ENCODE data around the gene ACOT6.
"Not testable (repeated sequence)": the region's sequence is repeated elsewhere in the genome, so short reads cannot be mapped to it uniquely, and the experiment has no call there.

The ACOT6 gene

DNA sequence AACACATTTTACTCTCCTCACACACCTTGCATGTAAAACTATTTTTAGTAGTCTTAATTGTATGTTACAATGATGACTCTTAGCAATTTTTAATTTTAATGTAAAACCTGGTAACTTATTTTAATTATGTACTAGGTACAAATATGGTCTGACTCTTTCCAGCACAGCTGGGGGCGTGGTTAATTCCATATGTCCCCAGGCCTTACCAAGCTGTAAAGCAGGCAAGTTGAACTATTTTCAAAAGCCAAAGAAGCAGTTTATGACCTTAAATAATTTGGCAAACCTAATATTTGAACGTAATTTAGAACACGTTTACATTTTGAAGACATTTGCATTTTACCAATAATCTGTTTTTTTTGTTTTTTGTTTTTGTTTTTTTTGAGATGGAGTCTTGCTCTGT, 9.3 kb upstream of the ACOT6 start:
- DNase-seq = no peak

DNA sequence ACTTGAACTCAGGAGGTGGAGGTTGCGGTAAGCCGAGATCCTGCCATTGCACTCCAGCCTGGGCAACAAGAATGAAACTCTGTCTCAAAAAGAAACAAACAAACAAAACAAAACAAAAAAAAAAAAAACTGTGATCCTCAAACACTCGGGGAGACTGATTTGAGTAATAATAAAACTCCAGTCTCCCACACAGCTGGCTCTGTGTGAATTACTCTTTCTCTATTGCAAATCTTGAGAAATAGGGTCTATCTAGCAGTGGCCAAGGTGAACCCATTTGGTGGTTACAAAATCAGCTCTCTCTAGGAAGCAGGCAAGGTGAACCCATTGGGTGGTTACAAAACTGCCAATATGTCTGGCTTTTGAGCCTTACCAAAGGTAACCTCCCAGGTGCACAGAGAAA, 6.0 kb upstream of the ACOT6 start:
- DNase-seq = no peak

DNA sequence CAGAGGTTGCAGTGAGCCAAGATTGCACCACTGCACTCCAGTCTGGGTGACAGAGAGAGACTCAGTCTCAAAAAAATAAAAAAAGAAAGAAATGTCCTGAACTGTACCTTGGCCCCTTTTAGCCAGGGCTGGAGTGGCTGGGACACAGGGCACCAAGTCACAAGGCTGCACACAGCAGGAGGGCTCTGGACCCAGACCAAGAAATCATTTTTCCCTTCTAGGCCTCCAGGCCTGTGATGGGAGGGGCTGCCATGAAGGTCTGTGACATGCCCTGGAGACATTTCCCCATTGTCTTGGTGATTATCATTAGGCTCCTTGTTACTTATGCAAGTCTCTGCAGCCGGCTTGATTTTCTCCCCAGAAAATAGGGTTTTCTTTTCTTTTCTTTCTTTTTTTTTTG, 5.1 kb upstream of the ACOT6 start:
- DNase-seq = no peak

DNA sequence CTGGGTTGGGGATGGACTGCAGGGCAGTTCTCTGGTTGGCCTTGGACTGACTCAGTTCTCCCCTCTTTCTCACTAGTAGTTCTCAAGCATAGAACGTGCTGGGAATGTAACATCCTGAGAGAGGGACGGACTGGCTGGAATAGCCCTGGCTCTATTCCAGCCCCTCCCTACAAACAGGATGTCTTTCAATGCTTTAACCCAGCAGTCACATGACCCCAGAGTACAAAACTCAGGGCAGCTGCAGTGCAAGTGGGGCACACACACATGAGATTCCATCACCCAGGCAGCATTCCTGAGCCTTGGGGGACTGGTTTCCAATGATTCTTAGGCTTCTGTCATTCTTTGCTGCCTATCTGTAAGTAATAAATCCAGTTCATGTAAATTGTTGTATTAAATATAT, 1.6 kb upstream of the ACOT6 start:
- DNase-seq = no peak

DNA sequence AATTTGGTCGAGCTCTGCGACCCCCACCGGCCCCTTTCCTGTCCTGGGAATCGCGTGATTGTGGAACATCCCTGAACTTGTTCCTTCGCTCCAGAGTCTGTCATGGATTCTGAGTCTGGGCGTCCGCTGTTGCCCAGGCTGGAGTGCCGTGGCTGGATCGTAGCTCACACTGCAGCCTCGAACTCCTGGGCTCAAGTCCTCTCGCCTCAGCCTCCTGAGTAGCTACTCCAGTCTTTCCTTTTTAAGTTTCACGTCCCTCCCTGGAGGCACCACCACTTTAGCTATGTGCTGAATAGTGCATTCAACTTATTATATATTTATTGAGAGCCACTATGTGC, 698 bp downstream of the ACOT6 start:
- DNase-seq = no peak

DNA sequence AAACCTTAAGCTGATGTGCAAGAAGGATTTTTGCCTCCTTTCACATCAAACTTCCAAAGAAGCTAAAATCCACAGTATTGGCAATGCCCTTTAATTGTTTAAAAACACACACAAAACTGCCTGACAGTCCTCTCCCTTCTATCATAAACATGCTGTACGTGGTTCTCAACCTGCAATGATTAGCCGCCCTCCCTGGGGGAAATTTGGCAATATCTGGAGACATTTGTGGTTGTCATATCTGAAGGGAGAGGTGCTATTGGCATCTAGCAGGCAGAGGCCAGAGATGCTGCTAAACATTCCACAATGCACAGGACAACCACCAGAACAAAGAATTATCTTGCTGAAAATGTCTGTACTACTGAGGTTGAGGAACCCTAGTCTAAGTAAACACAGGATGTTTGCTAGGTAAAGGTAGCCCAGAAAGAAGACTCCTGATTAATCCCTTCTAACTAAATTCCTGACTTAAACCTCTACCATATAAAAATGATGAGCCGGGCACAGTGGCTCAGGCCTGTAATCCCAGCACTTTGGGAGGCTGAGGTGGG, 1.2 kb downstream of the ACOT6 start:
- no peak for DNase-seq

DNA sequence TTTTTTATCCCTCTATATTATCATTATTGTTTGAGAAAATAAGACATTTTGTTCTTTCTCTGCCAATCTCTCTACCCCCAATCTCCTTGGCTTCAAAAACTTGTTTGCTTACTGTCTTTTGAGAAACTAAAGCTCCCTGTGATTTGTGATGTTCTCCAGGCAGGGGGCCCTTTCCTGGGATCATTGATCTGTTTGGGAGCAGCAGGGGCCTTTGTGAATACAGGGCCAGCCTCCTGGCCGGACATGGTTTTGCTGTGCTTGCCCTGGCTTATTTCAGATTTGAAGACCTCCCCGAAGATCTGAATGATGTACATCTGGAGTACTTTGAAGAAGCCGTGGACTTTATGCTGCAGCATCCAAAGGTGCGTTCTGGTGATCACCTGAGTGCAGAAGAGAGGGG, 4.5 kb downstream of the ACOT6 start:
- no peak for DNase-seq

DNA sequence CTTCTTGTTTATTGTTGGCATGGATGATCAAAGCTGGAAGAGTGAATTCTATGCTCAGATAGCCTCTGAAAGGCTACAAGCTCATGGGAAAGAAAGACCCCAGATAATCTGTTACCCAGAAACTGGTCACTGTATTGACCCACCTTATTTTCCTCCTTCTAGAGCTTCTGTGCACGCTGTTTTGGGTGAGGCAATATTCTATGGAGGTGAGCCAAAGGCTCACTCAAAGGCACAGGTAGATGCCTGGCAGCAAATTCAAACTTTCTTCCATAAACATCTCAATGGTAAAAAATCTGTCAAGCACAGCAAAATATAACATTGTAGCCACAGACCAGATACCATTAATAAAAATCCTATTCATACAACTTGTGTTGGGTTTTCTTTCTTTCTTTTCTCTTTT, 7.2 kb downstream of the ACOT6 start:
- DNase-seq = no peak

DNA sequence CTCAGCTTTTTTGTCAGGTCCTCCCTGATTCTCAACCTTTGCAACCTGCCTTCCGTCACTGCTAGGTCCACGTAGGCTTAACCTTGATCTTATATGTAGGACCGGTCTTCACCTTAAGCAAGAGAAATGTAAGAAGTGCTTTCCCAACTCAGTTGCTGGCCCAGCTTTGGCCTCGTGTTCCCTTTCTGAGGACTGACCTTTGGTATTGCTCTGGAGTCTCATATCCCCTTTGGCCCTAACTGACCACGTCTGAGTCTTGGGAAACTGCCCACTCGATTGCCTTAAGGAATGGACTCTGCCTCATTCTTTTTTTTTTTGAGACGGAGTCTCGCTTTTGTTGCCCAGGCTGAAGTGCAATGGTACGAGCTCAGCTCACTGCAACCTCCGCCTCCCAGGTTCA, 8.0 kb downstream of the ACOT6 start:
- DNase-seq = no peak

DNA sequence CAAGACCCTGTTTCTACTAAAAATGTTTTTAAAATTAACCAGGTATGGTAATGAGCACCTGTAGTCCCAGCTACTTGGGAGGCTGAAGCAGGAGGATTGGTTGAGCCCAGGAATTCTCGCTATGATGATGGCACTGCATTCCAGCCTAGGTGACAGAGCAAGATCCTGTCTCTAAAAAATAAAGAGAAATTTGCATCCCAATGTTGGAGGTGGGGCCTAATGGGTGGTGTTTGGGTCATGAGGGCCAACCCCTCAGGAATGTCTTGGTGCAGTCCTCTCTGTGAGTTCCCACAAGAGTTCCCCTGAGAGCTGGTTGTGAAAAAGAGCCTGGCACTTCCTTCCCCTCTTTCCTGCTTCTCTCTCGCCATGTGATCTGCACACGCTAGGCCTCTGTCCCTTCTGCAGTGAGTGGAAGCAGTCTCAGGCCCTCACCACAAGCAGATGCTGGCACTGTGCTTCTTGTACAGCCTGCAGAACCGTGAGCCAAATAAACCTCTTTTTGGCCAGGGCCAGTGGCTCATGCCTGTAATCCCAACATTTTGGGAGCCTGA, 11.3 kb downstream of the ACOT6 start:
- DNase-seq = no peak

DNA sequence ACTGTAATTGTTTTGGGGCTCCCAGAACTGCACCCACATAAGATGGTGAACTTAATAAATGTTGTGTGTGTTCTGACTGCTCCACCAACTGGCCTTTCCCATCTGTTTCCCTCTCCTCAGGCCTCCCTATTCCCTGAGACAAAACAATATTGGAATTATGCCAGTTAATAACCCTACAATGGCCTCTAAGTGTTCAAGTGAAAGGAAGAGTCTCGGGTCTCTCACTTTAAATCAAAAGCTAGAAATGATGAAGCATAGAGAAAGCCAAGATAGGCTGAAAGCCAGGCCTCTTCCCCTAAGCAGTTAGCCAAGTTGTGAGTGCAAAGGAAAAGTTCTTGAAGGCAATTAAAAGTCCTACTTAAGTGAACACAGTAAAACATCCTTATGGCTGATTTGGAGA, 13.4 kb downstream of the ACOT6 start:
- DNase-seq = no peak

DNA sequence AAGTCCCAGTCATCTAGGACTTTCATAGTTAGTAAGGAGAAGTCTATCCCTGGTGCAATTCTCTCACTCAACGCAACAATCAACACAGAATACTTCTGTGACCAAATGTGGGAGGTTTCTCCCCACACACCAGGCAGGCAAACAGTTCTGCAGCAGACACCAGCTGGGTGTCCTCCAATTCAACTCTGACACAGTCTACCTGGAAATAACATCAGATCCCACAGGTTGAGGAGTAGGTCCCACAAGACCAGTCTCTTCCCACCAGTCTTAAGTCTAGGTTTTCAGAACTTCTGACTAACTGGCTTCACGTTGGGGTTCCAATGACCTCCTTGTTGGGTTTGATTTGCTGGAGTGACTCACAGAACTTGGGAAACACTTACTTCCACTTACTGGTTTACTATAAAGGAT, 14.8 kb downstream of the ACOT6 start:
- no peak for DNase-seq

DNA sequence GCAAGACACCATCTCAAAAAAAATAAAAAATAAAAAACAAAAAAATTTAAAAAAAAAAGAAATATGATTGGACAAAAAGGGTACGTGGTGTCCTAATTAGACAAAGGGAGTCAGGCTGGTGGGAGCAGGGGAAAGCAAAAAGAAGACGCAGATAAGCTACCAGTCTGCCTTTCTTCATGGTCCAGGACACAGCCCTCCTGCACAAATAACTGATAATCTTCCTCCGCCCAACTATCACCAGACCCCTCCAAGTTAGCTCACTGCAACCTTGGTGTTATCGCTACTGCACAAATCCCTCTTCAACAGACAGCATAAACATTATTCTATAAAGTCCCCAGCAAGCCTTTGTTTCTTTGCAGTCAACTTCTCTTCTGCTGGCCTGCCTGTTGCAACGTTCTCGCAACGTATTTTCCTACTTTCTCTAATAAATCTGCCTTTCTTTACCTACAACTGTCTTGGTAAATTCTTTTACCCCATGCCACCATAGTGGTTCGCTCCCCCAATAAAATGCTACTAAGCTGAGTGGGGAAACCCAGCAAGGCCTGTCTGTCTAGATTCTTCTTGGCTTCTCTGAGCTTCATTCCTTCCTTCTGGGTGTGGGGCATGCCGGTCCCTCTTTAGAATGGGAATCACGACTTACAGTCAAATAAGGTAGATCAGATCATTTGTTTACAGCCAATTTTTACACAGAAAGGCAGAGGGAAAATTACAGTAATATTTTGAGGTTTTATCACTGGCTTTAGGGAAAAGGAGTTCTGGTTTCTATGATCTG, 17.9 kb downstream of the ACOT6 start:
- no peak for DNase-seq

DNA sequence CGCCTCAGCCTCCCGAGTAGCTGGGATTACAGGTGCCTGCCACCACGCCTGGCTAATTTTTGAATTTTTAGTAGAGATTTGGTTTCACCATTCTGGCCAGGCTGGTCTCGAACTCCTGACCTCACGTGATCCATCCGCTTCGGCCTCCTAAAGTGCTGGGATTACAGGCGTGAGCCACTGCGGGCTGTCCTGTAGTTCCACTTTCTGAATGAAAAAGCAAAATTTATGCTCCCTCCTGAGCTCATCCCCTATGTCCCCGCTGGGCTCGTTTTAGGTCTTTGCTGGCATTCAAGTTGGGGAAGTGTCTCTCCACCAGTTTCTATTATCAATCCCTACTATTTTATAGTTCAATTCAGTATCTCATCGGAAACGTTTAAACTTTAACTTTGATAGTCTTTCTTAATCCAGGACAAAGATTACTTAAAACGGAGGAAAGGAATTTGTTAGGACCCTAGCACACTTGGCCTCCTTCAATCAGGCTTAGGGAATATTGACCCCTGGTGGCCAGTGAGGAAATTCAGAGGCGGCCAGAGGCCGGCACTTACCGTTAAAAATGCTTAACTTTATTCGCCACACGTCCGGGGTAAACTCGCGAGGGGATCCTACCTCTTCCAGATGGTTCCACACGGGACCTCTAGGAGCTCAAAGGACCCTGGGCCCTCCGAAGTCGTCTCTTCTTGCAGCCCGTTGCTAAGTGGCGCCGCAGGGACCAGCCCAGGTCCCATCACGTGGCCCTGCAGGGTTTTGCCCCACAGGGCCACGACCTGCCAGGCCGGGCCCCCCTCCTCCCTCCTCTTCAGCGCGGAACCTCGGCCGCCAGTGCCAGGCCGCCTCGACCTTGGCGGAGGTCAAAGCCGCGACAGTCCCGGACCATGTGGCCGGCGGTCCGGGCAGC, 21.0 kb downstream of the ACOT6 start:
- peak; percentile 63 for DNase-seq

DNA sequence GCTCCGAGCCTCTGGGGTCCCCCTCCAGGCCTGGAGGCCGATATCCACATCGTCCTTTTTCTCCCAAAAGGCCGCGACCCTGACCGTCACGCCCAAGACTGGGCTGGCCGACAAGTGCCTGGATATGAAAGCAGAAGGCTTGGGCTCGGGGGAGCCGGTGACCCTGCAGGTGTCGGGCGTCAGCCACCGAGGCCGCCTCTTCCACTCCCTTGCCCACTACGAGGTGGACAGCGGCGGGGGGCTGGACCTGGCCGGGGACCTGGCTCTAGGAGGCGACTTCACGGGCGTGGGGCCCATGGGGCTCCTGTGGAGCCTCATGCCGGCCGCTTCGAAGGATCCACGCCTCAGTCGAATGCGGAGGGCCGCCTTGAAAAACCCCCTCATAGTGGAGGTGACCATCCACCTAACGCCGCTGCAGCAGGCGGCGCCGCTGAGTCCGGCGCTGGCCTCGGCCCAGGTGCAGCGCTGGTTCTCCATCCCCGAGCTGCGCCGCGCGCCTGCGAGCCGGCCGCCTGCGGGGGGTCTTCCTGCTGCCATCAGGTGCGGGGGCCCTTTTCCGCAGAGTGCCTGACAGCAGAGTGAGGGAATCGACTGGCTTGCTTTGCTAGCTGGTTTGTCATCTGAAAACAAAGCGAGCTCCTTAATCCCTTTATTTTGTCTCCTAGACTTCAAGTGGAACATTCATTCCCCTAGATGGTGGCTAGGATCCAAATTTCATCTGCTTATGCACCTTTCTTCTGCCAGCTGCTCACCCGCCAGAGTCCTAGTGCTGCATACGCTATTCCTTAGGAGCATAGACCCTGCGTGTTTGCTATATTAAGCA, 21.9 kb downstream of the ACOT6 start:
- no peak for DNase-seq

DNA sequence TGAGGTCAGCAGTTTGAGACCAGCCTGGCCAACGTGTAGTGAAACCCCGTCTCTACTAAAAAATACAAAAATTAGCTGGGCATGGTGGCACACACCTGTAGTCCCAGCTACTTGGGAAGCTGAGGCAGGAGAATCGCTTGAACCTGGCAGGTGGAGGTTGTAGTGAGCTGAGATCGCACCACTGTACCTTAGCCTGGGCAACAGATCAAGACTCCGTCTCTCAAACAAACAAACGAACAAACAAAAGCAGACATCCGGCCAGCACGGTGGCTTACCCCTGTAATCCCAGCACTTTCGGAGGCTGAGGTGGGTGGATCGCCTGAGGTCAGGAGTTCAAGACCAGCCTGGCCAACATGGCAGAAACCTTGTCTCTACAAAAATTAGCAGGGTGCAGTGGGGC, 24.0 kb downstream of the ACOT6 start:
- not testable (repeated sequence) for DNase-seq

DNA sequence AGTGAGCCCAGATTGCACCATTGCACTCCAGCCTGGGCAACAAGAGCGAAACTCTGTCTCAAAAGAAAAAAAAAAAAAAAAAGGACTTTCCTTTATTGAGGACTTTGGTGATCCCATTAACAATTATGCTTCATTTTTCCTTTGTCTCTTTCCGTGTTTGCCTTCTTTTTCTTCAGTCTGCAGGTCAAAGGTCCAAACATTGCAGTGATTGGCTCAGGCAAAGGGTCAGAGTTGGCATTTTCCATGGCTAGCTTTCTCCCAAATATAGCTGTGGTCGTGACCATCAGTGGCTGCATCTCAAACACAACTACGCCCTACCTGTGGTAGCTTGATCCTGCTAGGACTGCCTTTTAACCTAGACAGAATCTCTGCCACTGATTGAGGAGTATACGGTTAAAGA, 25.5 kb downstream of the ACOT6 start:
- no peak for DNase-seq

DNA sequence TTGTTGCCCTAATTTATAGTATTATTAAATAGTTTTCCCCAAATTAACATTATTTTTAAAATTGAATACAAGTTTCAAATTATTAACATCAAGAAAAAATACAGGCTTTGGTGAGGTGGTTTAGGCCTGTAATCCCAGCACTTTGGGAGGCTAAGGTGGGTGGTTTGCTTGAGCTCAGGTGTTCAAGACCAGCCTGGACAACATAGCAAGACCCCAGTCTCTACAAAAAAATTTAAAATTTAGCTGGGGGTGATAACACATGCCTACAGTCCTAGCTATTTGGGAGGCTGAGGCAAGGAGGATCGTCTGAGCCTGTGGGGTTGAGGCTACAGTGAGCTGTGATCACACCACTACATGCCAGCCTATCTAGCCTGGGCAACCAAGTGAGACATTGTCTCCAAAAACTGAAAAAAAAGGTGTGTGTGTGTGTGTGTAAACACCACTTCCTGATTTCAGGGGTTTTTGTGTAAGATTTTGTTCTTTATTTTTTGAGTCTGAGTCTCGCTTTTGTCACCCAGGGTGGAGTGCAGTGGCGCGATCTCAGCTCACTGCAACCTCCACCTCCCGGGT, 28.6 kb downstream of the ACOT6 start:
- DNase-seq = no peak

DNA sequence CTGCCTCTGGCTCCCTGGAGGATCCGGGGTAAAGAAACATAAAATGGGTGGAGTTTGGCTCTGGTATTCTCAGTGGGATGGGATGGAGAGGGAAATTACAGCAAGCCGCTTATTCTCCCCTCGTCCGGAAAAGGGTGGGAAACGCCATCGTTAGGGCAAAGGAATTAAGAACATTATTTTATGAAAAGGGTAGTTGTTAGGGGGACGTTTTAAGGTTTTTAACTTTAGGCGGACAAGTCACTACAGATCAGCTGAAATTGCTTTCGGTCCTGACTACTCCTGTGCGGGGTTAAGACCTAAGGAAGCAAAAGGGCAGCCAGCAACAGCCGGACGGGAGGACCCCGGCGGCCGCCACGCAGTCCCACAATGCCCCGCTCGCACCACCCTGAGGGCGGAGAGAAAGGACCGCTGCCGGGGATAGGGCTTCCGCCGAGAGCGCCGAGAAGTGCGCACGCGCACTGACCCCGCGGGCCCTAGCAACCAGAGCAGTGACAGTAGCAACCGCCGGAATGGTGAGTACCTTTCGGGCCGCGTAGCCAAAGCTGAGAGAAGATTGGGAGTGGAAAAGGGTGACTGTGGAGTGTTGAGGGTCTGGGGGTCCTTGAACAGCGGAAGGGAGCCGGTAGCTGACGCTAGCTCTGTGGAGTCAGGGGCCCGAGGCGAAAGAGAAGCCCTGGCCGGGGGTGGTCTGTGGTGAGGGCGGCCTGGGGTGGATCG, 32.4 kb downstream of the ACOT6 start, which contains the start of gene DNAL1:
Gene DNAL1, plus strand, starts transcription at position 456 of the 717 bp plus-strand sequence. Its CDS starts 54 bp downstream, at position 510.
- DNase-seq = peak; percentile 91

DNA sequence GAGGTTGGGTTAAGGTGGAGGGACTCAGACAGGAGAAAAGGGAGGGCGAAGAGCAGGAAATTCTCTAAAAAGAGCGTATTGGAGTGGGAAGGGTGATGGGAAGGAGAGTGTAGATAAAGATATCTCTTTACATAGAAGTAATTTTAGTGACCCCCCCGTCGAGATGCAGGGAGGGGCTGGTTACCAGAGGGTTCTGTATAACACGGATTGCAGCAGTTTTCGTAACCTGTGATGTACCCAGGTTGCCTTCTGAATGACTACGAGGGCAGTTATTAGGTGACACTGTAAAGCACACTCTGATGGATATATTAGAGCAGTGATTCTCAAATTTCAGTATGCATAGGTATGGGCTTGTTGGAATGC, 32.9 kb downstream of the ACOT6 start:
- no peak for DNase-seq

DNA sequence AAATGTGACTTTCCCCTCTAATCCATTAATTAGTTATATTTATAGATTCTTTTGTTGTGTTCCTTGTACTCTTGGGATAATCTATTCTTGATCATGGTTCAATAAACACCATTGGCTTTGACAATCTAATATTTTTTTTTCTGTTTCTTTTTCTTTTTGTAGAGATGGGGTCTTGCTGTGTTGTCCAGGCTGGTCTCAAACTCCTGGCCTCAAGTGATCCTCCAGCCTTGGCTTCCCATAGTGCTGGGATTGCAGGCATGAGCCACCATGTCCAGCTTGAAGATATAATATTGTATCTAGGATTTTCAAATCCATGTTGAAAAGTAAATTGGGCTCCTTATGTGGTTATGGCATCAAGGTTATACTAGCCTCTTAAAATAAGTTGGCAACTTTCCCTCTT, 38.7 kb downstream of the ACOT6 start:
- DNase-seq = no peak

DNA sequence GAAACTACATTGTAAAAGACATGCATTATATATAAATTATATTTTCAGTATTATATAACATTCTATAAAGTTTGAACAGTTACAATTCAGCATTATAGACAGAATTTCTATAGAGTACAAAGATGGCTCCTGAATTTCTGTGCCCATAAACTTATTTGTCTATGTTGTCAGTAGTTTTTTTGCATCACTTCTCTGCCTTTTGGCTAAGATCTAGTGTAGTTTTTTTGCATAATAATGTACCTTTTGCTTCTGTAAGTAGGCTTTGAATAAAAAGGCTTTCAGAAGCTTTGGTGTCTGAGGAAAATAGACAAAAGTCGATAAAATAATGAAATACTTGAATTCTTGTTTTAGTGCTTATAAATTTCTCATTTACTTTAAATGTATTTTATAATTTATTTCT, 43.5 kb downstream of the ACOT6 start:
- DNase-seq = no peak
